NCI-H187 (cell line): ENCODE results near the gene AK9.

Experiments used
- DNase-seq, 2 experiments: peaks; one replicate each; lab custom pipeline; 2025; lab: John Stamatoyannopoulos, UW

AK9 gene

DNA sequence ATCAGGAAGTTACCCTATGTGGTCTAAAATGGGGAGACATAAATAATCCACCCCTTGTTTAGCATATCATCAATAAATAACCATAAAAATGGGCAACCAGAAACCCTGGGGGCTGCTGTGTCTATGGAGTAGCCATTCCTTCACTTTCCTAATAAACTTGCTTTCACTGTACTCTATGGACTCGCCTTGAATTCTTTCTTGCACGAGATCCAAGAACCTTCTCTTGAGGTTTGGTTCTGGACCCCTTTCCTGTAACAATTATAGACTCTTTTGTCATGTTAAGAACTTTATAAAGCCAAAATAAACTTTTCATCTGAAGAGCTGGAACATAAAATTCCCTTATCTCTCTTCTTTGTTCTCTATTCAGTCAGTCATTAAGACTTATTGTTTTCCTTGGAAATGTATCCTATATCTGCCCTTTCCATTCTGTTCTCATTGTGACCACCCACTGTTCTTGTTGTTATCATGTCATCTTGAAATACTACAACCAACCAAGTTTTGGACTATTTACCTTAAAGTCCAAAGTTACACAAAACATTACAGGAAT lies 178.7 kb downstream of the AK9 start:
- DNase-seq, result no peak

- DNase-seq, result no peak
These were observed 179.2 kb downstream of the AK9 start for GRCh38 chr6:109511832-109512231.

GRCh38 chr6:109510358-109510757 lies 180.6 kb downstream of the AK9 start:
- DNase-seq, result no peak

GRCh38 chr6:109508166-109508860 lies 182.7 kb downstream of the AK9 start:
- DNase-seq, result no peak

DNA sequence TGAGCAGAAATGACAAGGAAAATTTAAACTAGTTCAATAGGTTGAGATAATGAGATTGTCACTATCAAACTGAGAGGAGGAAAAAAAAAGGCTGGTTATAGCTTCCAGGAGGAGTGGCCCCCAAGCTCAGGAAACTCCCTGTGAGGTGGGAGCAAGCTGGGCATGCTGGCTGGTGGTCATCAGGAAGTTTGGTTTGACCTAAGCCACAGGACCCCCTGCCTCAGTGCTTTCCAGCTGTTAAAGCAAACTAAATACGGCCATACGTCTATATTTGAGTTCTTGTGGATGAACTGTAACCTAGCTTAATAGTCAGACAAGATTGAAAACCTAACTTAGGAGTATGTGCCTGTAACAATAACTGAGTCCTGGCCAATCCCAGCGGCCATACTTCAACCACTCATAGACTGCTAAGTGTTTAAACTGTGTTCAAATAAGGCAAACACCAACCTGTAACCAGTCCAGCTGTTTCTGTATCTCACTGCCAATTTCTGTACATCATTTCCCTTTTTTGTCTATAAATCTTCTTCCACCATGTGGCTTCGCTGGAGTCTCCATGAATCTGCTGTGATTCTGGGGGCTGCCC lies 183.4 kb downstream of the AK9 start:
- DNase-seq, result no peak

DNA sequence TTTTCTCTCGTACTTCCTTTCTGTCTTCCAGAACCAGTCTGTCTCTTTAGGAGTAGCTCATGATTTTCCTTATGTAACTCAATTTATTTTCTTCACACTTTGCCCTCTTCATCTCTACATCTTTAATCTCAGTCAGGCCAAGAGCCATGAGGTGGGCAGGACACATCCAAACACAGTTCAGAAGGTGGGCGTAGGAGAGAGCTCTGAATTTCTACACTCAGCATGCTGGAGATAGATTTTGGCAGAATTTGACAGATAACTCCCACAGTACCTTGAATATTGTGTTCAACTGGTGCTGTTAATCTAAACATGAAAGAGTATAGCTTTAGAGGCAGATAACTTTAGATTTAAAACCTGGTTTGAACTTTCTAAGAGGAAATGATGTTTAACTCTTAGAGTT lies 184.2 kb downstream of the AK9 start:
- no peak for DNase-seq

GRCh38 chr6:109506314-109506713 lies 184.7 kb downstream of the AK9 start:
- no peak for DNase-seq

- DNase-seq, result no peak
These were observed 187.4 kb downstream of the AK9 start for GRCh38 chr6:109503327-109504224.

GRCh38 chr6:109498936-109499335 lies 192.1 kb downstream of the AK9 start:
- no peak for DNase-seq

GRCh38 chr6:109498052-109498451 lies 192.9 kb downstream of the AK9 start:
- DNase-seq, result no peak

DNA sequence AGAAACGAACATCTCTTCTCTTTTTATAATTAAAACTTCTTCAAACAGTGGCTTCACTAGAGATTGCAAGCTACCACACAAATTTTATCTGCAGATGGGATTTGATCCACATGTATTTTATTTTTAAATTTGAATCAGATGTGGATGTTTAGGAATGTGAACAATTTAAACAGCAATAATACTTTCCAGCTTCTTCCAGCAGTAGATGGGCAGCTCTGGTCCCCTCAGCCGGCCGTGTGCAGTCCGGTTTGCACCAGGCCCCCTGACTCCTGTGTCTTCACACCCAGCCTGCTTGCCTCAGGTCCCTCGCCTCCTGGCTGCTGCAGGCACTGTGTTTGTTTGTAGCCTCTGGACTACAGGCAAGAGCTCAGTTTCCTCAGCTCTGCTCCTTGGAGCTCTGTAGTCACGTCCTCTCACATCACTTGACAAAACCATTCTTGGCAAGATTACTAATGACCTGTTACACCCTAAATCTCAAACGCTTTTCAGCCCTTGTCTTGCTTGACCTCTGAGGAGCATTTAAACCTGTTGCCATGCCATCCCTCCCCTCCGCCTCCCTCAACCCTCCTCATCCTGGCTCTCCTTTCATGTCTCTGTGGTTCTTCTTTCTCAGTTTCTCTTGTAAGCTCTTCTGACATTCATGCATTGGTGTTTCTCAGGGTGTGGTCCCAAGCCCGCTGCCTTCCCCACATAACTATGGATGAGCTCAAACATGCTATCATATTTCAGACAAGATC lies 194.8 kb downstream of the AK9 start:
- no peak for DNase-seq

- no peak for DNase-seq
These were observed 197.1 kb downstream of the AK9 start for GRCh38 chr6:109493865-109494264.

DNA sequence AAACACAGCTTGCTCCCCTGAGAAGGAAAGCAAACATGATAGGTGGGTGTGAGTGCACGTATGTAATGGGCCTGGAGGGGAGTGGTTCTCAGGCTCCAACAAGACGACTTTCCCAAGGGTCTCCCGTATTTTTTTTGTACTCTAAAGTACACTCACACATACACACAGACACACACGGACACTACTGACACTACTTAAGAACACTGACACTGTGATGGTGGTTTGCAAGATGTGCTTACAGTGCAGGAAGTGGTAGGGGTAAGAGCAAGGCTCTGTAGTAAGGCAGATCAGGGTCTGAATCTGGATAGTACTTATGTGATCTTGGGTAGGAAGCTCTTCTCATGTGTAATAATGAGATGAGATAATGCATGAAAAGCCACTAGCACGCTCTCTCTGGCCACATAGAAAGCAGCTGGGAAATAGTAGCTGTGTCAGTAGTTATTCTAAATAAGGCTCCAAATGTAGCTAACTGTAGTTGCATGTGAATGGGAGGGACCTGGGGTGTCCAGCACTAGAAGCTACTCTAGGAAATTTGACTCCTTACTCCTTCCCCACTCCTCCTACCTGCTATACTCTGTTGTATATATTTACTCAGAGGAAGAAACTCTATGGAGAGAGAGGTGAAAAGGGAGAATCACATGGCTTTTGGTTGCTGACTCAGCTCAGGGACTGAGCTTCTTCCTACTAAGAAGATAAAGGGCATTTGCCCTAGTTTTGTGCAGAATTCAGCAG lies 199.6 kb downstream of the AK9 start:
- peak in 1 of 2 experiments; percentile 27 for DNase-seq

DNA sequence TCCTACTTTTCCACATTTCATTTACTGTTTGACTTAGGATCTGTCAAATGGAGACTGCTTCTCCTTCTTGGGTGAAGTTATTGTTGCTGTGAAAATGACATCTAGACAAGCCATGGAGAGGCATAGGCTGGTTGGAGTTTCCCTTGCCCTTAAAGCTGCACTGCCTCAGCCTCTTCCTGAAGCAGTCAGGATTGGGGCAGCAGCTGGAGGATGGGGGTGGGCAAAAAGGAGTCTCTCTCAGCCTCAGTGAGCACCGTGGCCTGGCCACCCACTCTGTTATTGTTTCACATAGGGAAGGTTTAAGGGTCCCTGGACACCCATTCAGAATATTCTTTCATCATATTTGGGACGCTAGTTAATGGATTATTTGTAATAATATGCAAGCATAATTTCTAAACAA lies 200.3 kb downstream of the AK9 start:
- DNase-seq, result no peak

- no peak for DNase-seq
These were observed 203.0 kb downstream of the AK9 start for GRCh38 chr6:109488001-109488400.

DNA sequence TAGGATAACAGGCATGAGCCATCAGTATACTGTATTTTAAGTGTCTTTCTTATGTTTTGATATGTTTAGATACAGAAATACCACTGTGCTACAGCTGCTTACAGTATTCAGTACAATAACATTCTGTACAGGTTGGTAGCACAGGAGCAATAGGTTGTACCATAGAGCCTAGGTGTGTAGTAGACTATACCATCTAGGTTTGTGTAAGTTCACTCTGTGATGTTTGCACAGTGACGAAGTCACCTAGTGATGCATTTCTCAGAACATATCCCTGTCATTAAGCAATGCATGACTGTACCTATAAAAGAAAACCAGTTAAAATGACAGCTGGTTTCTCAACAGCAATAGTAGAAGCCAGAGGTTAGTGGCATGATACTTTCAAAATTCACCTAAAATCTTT lies 204.9 kb downstream of the AK9 start:
- no peak for DNase-seq

GRCh38 chr6:109485266-109485935 lies 205.6 kb downstream of the AK9 start:
- no peak for DNase-seq

DNA sequence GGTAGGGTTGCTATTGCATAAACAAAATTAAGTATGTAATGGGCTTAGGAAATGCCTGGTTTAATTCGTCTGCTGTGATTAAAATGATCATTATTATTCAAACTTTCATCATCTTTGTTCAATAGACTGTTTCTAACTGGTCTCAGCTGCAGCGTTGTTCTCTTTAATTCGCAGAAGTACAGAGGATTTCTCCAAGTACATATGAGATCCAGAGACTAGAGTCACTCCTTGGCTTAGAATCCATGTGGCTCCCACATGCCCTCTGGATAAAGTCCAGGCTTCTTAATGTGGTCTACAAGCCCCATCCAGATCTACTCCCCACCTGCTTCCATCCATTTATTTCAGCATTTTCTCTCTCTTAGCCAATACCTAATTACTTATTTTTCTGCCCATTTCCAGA lies 206.9 kb downstream of the AK9 start:
- DNase-seq, result no peak

GRCh38 chr6:109483735-109484057 lies 207.3 kb downstream of the AK9 start:
- no peak for DNase-seq

- DNase-seq, result peak; percentile 80 to 92
These were observed 207.9 kb downstream of the AK9 start, which contains the start of gene ZBTB24 for GRCh38 chr6:109482905-109483734. TSS of gene ZBTB24 (minus strand) at chr6:109483219. CDS start at chr6:109482026, 1,193 bp downstream.
